HCT116 (cell line): Measurements from ENCODE around the gene KMT2D.

ENCODE experiments used
- CTCF ChIP-seq, 3 experiments: fragments of 200-600 bp in 1 of 3; sonication (generic) in 1 of 3; IDR thresholded peaks in 2 of 3; conservative IDR thresholded peaks in 1 of 3; 2 replicates each; pipeline ENCODE4 v1.5.1; 2012 to 2017; ENCODE audit warnings: low read depth in 2 of 3, low read length in 2 of 3, antibody characterized with exemption in 1 of 3, borderline replicate concordance in 1 of 3, control low read depth in 1 of 3, mild to moderate bottlenecking in 1 of 3, mixed read lengths in 1 of 3, mixed run types in 1 of 3, moderate library complexity in 1 of 3; ENCODE audit not compliant: insufficient read depth in 1 of 3
- EGR1 ChIP-seq: IDR thresholded peaks from 2 replicates; pipeline ENCODE4 v1.6.1; 2012; ENCODE audit warnings: low read depth
- EZH2phosphoT487 ChIP-seq: fragments of 200-600 bp; IDR thresholded peaks from 2 replicates; pipeline ENCODE4 v1.6.1; 2018; ENCODE audit warnings: antibody characterized with exemption, borderline replicate concordance
- SP1 ChIP-seq: IDR thresholded peaks from 2 replicates; pipeline ENCODE4 v1.6.1; 2012; ENCODE audit warnings: low read depth
- SRF ChIP-seq: IDR thresholded peaks from 2 replicates; pipeline ENCODE4 v1.6.1; 2012; ENCODE audit warnings: low read depth
- YY1 ChIP-seq: IDR thresholded peaks from 2 replicates; pipeline ENCODE4 v1.6.1; 2011; ENCODE audit warnings: low read length, low read depth, moderate library complexity, mild to moderate bottlenecking; ENCODE audit not compliant: insufficient replicate concordance; ENCODE audit errors: extremely low read depth

- TF ChIP-seq YY1 (no peak), EGR1 (no peak), SRF (no peak), EZH2phosphoT487 (no peak), CTCF (IDR thresholded peaks at IDR 0.05 in 2 of 3, conservative IDR thresholded peaks at IDR 0.05 in 1 of 3; ENCODE audit: borderline replicate concordance in 1 of 3, insufficient read depth in 1 of 3, low read depth in 2 of 3, low read length in 2 of 3) (no peak), SP1 (no peak)
These were observed 20.2 kb downstream of the KMT2D start for GRCh38 chr12:49040364-49040855.
